CD4-positive, alpha-beta T cell (primary cell): ENCODE data around the gene GALE. TPM values are rescaled to one million over a fixed set of nuclear protein-coding genes. Genes with fewer than 3 reads are reported as not detected.

ENCODE experiments used
- ATAC-seq: fragments of 200-7000 bp; cut with Tn5 transposase; one replicate; pipeline ENCODE4 v1.10.0; 2022; ENCODE audit warnings: mild to moderate bottlenecking; ENCODE audit not compliant: poor library complexity
- CTCF ChIA-PET: fragments of 350-600 bp; sonication (Branson Sonifier 250); formaldehyde crosslinking; loops from one replicate; lab custom pipeline; 2021; ENCODE audit warnings: antibody characterized with exemption, inconsistent platforms; lab: Charles Lee
- POLR2A ChIA-PET: fragments of 350-600 bp; sonication (Branson Sonifier 250); formaldehyde crosslinking; loops from one replicate; lab custom pipeline; 2021; ENCODE audit warnings: antibody characterized with exemption, inconsistent platforms; lab: Charles Lee
- DNase-seq, 14 experiments: peaks; one replicate each; pipeline ENCODE4 v3.0.0-alpha.2; 2013 to 2020; ENCODE audit warnings: mixed read lengths in 2 of 14
- H3K27ac ChIP-seq, 2 donors: one replicate each; pipeline versions ENCODE4 v1.5.1 to v1.7.0; 2013; ENCODE audit warnings: low read length in 2 of 2, low read depth in 1 of 2, mild to moderate bottlenecking in 1 of 2
- H3K27me3 ChIP-seq, 2 experiments: 1 replicate in 1 of 2; 2 replicates in 1 of 2; pipeline versions ENCODE4 v1.6.1 to v1.7.0; 2013; ENCODE audit warnings: low read length in 2 of 2, control low read depth in 1 of 2, mild to moderate bottlenecking in 1 of 2, moderate library complexity in 1 of 2; ENCODE audit not compliant: insufficient read depth in 2 of 2, control insufficient read depth in 1 of 2
- H3K36me3 ChIP-seq: one replicate; pipeline ENCODE4 v1.6.1; 2013; ENCODE audit warnings: low read length, control low read depth; ENCODE audit not compliant: insufficient read depth
- H3K4me1 ChIP-seq: one replicate; pipeline ENCODE4 v1.6.1; 2013; ENCODE audit warnings: low read length, control low read depth; ENCODE audit not compliant: insufficient read depth
- H3K4me3 ChIP-seq: one replicate; pipeline ENCODE4 v1.5.1; 2013; ENCODE audit warnings: mild to moderate bottlenecking, low read length, moderate library complexity
- H3K9me3 ChIP-seq, 2 experiments: 1 replicate in 1 of 2; 2 replicates in 1 of 2; pipeline versions ENCODE4 v1.6.1 to v1.7.0; 2013; ENCODE audit warnings: low read length in 2 of 2, mild to moderate bottlenecking in 2 of 2, control low read depth in 1 of 2, moderate library complexity in 1 of 2; ENCODE audit not compliant: control insufficient read depth in 1 of 2, insufficient read depth in 1 of 2
- H3K27ac Mint-ChIP-seq: one replicate; pipeline ENCODE4 v1.8.0; 2020; ENCODE audit warnings: mixed read lengths
- H3K27me3 Mint-ChIP-seq: one replicate; pipeline ENCODE4 v1.8.0; 2021; ENCODE audit warnings: mixed read lengths
- H3K36me3 Mint-ChIP-seq: one replicate; pipeline ENCODE4 v1.8.0; 2021; ENCODE audit warnings: low read depth, mixed read lengths
- H3K4me1 Mint-ChIP-seq: one replicate; pipeline ENCODE4 v1.8.0; 2021; ENCODE audit warnings: low read depth, mixed read lengths
- H3K4me3 Mint-ChIP-seq: one replicate; pipeline ENCODE4 v1.8.0; 2020; ENCODE audit warnings: mild to moderate bottlenecking, mixed read lengths
- H3K9me3 Mint-ChIP-seq: one replicate; pipeline ENCODE4 v1.8.0; 2020; ENCODE audit warnings: mixed read lengths
- CTCF ChIP-seq: fragments of 200-600 bp; IDR thresholded peaks from one replicate; pipeline ENCODE4 v1.8.0; 2022; ENCODE audit warnings: antibody characterized with exemption, mild to moderate bottlenecking
- intact Hi-C, 2 experiments: fragments of 100-400 bp; cut with DNase I in 1 of 2; cut with micrococcal nuclease in 1 of 2; formaldehyde crosslinking; loops; one replicate each; pipeline versions ENCODE4 v1.15.1 to v1.9.0; 2023 to 2025; cut with DNase I, micrococcal nuclease
- total RNA-seq, 174 experiments: library from RNA in 2 of 174; stranded (reverse) in 2 of 174; gene quantifications; one replicate each; pipeline ENCODE4 v1.2.3 and lab custom pipeline; 2021 to 2026

The GALE gene
- total RNA-seq, 2 experiments from 2014 or later = 5.4 to 6.9 TPM

- Histone ChIP-seq H3K4me3 (no peak overlapping the region), H3K27ac (no peak overlapping the region), H3K4me1 (no peaks in the 10 kb centered on the region), H3K36me3 (peaks cover 47% of the 10 kb centered on the region), H3K27me3 (no peaks in the 10 kb centered on the region), H3K9me3 (no peaks in the 10 kb centered on the region)
- intact Hi-C loops = loop anchor here in 1 of 2 experiments (5.0 kb wide), 1 partner anchor 1414 kb away; no protein-coding TSS in a partner anchor
- ATAC-seq (no peak), DNase-seq (no peak)
- no peak for TF ChIP-seq CTCF
- ChIA-PET CTCF (no interaction called here), POLR2A (no interaction called here)
- Mint-ChIP-seq H3K27me3 (no peaks in the 10 kb centered on the region), H3K27ac (no peak overlapping the region), H3K36me3 (peaks cover 62% of the 10 kb centered on the region), H3K4me3 (no peak overlapping the region), H3K4me1 (no peaks in the 10 kb centered on the region), H3K9me3 (no peaks in the 10 kb centered on the region)
Measured at GRCh38 chr1:23763041-23763577, 37.4 kb downstream of the GALE start.

GRCh38 chr1:23759277-23759676 is 41.3 kb downstream of the GALE start:
- no peak for ATAC-seq
- Histone ChIP-seq H3K27ac (no peak overlapping the region), H3K4me1 (no peaks in the 10 kb centered on the region), H3K36me3 (peaks cover 77% of the 10 kb centered on the region), H3K4me3 (no peak overlapping the region), H3K9me3 (no peaks in the 10 kb centered on the region), H3K27me3 (no peaks in the 10 kb centered on the region)
- Mint-ChIP-seq H3K27me3 (no peaks in the 10 kb centered on the region), H3K4me1 (no peaks in the 10 kb centered on the region), H3K4me3 (no peak overlapping the region), H3K9me3 (no peaks in the 10 kb centered on the region), H3K27ac (no peak overlapping the region), H3K36me3 (peaks cover 92% of the 10 kb centered on the region)
- POLR2A ChIA-PET = interaction anchor here (1.1 kb wide), 1 partner anchor 13 kb away, joined by 3 read pairs; no protein-coding TSS in a partner anchor
- no peak for TF ChIP-seq CTCF
- intact Hi-C loops = no loop called here
- CTCF ChIA-PET = no interaction called here
- no peak for DNase-seq

- DNase-seq = no peak
- ChIA-PET CTCF (interaction anchor here (0.8 kb wide), 1 partner anchor 14 kb away, joined by 3 read pairs; no protein-coding TSS in a partner anchor), POLR2A (no interaction called here)
- intact Hi-C loops = no loop called here
- peaks cover 88% of the 10 kb centered on the region for H3K36me3 ChIP-seq
- no peaks in the 10 kb centered on the region for H3K4me1 ChIP-seq
- no peaks in the 10 kb centered on the region for H3K9me3 ChIP-seq
- H3K27ac ChIP-seq = no peak overlapping the region
- no peaks in the 10 kb centered on the region for H3K27me3 Mint-ChIP-seq
- peaks cover 97% of the 10 kb centered on the region for H3K36me3 Mint-ChIP-seq
- no peak overlapping the region for H3K4me3 ChIP-seq
- no peak overlapping the region for H3K27ac Mint-ChIP-seq
- no peak for TF ChIP-seq CTCF
- H3K27me3 ChIP-seq = no peaks in the 10 kb centered on the region
- no peaks in the 10 kb centered on the region for H3K4me1 Mint-ChIP-seq
- ATAC-seq = no peak
- no peak overlapping the region for H3K4me3 Mint-ChIP-seq
- H3K9me3 Mint-ChIP-seq = no peaks in the 10 kb centered on the region
Measured at GRCh38 chr1:23757812-23758211, 42.7 kb downstream of the GALE start.
